Measurements from ENCODE around the gene AP2S1.

DNA sequence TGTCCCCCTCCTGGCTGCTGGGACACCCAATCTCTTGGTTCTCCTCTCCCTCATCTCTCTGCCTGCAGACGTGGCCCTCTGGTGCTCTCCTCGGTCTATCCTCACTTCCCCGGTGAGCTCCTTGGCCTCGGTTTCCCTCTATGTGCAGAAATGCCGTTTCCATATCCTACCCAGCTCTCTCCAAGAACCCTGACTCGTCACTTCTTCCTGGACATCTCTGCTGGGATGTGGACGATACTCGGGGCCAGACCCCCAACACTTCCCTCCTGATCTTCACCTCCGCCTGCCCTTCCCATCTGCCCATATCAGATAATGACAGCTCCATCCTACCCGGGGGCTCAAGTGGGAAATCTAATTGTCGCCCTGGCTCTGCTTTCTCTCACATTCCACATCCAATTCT lies 7.9 kb downstream of the AP2S1 start:
- TF ChIP-seq, protein P1, sequence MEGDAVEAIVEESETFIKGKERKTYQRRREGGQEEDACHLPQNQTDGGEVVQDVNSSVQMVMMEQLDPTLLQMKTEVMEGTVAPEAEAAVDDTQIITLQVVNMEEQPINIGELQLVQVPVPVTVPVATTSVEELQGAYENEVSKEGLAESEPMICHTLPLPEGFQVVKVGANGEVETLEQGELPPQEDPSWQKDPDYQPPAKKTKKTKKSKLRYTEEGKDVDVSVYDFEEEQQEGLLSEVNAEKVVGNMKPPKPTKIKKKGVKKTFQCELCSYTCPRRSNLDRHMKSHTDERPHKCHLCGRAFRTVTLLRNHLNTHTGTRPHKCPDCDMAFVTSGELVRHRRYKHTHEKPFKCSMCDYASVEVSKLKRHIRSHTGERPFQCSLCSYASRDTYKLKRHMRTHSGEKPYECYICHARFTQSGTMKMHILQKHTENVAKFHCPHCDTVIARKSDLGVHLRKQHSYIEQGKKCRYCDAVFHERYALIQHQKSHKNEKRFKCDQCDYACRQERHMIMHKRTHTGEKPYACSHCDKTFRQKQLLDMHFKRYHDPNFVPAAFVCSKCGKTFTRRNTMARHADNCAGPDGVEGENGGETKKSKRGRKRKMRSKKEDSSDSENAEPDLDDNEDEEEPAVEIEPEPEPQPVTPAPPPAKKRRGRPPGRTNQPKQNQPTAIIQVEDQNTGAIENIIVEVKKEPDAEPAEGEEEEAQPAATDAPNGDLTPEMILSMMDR (IDR thresholded peaks at IDR 0.05; ENCODE audit: low read depth, low read length): no peak
- TF ChIP-seq EZH2phosphoT487 (IDR thresholded peaks at IDR 0.05; ENCODE audit: low read depth): no peak
